Fibroblast of villous mesenchyme (primary cell): ENCODE measurements around the gene ENAH. TPM values are rescaled to one million over a fixed set of nuclear protein-coding genes. Genes with fewer than 3 reads are reported as not detected.
"Not testable (repeated sequence)": the region's sequence is repeated elsewhere in the genome, so short reads cannot be mapped to it uniquely, and the experiment has no call there.

ENCODE experiments used
- DNase-seq: peaks from one replicate; pipeline ENCODE4 v3.0.0-alpha.2; 2010; ENCODE audit warnings: low read depth
- H3K4me3 ChIP-seq: 2 replicates; pipeline ENCODE4 v1.5.1; 2011; ENCODE audit warnings: low read depth, mild to moderate bottlenecking, low read length
- total RNA-seq: library from RNA; depleted of rRNA; stranded (reverse); fragments of >200 nt; gene quantifications from 2 replicates; pipeline ENCODE4 v1.2.3, GENCODE V29; 2012
- TF ChIP-seq, protein P1 (sequence below): IDR thresholded peaks from 2 replicates; pipeline ENCODE4 v1.5.1; 2012; ENCODE audit warnings: low read depth, mild to moderate bottlenecking, low read length; ENCODE audit not compliant: insufficient read depth

ENAH gene
- total RNA-seq, 1 donor = 135 TPM

DNA sequence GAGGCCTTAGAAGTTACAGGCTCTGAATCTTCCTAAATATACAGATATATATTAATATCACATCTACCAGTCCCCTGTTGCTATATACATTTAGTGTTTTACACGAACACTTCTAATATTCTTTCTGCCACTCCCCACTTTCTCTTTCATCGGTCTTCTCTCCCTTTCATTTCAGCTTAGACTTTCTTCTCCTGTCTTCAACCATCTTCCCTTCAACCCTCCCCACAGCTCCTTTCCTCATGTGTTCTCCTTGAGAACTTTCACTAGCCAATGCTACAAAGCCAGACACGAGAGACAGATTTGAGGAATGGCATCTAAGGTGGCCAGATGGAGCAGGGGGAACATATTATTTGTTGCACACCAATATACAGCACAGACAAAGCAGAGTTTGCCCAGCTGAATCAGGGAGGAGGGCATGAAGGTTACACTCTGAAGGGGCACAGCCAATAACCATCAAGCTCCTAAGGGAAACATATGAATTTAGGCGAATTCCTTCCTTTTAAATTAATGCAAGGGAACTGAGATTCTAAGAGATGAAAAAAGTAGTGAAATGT lies 141.0 kb downstream of the ENAH start:
- TF ChIP-seq, protein P1, sequence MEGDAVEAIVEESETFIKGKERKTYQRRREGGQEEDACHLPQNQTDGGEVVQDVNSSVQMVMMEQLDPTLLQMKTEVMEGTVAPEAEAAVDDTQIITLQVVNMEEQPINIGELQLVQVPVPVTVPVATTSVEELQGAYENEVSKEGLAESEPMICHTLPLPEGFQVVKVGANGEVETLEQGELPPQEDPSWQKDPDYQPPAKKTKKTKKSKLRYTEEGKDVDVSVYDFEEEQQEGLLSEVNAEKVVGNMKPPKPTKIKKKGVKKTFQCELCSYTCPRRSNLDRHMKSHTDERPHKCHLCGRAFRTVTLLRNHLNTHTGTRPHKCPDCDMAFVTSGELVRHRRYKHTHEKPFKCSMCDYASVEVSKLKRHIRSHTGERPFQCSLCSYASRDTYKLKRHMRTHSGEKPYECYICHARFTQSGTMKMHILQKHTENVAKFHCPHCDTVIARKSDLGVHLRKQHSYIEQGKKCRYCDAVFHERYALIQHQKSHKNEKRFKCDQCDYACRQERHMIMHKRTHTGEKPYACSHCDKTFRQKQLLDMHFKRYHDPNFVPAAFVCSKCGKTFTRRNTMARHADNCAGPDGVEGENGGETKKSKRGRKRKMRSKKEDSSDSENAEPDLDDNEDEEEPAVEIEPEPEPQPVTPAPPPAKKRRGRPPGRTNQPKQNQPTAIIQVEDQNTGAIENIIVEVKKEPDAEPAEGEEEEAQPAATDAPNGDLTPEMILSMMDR = no peak
- no peak for DNase-seq
- no peak overlapping the region for H3K4me3 ChIP-seq

DNA sequence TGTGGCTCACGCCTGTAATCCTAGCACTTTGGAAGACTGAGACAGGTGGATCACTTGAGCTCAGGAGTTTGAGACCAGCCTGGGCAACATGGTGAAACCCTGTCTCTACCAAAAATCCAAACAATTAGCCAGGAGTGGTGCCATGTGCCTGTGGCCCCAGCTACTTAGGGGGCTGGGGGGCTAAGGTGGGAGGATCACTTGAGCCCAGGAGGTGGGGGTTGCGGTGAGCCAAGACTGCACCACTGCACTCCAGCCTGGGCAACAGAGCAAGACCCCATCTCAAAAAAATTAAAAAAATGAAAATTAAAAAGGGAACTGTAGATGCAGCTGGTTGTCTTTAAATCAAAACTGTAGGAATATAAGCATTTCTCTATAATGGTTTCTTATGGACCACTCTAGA lies 142.2 kb downstream of the ENAH start:
- H3K4me3 ChIP-seq, DNase-seq: not testable (repeated sequence)

DNA sequence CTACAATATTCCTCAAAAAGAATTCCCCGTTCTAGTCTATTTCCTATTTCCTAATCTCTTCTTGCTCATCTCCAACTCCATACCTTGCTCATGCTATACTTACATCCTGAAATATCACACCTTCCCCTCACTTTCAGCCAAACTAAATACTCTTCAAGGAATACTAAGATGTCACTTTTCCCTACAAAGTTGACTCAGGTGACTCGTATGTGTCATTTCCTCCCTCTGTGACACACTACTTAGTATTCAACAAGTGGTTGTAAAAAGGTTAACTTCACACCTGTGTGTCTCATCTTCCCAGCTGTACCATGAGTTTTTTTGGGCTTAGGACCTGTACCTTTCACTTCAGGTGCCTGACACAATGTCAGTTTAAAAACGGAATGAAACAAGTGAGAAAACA lies 143.2 kb downstream of the ENAH start:
- TF ChIP-seq, protein P1 = no peak

DNA sequence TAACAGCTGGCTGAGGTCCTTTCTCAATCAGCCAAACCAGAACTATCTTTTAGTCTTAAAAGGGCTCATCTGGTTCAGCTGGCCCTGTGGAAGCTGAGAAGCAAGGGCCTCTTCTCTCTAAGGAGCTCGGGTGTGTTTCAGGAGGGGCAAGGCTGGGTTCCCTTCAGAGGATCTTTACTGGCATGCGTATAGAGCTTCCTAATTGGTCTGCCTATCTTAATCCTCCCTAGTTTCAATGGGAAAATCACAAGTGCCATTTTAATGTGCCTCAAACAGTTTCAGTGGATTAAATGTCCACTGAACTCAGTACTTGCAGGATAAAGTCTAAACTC lies 143.6 kb downstream of the ENAH start:
- H3K4me3 ChIP-seq = no peak overlapping the region
- TF ChIP-seq, protein P1 = no peak
- DNase-seq = no peak

More for the DNA sequence above, 143.2 kb downstream of the ENAH start:
- no peak overlapping the region for H3K4me3 ChIP-seq
- DNase-seq = no peak

DNA sequence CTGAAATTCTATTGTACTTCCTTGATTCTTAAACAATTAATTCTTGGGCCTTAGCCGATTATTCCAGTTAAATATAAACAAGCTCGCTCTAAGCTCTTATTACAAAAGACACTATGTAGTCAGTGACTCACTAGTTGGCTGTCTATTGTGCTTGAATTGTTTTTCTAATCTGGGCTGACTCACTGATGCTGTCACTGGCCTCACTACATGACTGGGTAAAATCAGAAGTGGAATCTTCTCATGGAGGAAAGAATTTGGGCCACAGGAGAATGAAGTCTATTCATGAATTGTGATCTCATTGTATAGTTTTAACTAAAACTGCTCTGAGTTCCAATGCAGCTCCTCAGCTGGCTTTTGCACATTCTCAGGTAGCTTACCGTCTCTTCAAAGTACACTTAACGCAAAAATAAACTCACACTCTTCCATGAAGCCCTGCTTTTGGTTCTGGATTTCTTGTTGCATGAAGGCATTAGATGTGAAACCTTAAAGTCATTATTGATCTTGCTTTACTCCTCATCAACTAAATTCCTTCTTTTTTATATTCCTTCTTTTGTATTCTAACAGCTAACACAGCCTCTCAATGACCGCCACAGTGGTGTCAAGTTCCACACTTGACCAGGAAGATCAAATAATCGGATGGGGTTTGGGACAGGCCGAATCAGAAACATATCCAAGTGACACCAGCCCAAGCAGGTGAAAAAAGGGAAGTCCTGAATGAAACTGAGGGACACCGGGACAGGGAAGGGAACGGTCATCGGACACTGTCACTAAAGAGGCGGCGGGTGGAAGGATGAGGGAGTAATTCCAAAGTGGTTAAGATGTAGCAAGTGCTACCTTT lies 144.2 kb downstream of the ENAH start:
- H3K4me3 ChIP-seq = no peak overlapping the region
- DNase-seq = peak; percentile 95
- TF ChIP-seq, protein P1 = no peak

DNA sequence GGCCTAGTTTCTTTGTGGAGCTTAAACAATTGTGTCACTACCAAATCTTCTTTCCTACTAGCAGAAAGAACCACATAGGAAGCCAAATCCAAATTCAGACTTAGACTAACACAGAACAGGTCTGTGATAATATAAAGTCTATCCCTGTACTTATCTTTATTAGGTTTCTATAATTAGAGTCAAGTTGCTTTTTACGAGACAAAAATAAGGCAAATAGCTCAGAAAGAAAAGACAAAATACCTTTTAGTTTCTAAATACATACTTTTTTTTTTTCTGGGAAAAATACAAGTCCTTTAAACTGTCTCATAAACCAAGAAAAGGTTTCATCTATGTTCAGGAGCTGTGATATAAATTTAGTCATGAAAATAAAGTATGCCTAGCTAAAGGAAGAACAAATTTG lies 146.2 kb downstream of the ENAH start:
- DNase-seq = no peak
- TF ChIP-seq, protein P1 = no peak
- no peak overlapping the region for H3K4me3 ChIP-seq

DNA sequence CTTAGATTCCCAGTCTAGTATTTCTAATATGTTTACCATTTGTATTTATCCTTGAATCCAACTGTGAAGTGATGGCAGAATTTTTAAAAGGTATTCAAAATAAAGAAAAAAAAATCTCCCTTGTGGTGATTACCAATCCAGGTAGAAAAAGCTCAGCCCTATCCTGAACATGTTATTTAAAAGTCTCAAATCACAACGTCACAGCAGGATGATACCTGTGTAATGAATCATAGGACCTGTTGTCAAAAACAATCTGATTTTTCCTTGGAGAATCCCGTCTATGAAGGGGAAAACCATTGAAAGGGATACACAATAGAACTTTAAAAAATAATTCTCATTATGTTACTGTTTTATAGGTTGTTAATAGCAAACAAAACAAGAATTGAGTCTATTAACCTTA lies 148.1 kb downstream of the ENAH start:
- no peak overlapping the region for H3K4me3 ChIP-seq
- TF ChIP-seq, protein P1 = no peak
- DNase-seq = no peak
